Activated T-cell treated with anti-CD3 and anti-CD28 coated beads for 48 hours (primary cell): Measurements from ENCODE around the gene SLC29A1.
"Not testable (repeated sequence)": the region's sequence is repeated elsewhere in the genome, so short reads cannot be mapped to it uniquely, and the experiment has no call there.

ENCODE experiments used
- DNase-seq: peaks from one replicate; pipeline ENCODE4 v3.0.0-alpha.2; 2020; ENCODE audit warnings: low read depth

The SLC29A1 gene

GRCh38 chr6:44223319-44224028 is at the start of gene SLC29A1:
Gene SLC29A1, plus strand, starts transcription at chr6:44223595. Its CDS starts 3,719 bp downstream, at chr6:44227314.
- DNase-seq = peak; percentile 81

- no peak for DNase-seq
These were observed 47.1 kb upstream of the SLC29A1 start for GRCh38 chr6:44176130-44176761.

- DNase-seq = no peak
These were observed 46.5 kb upstream of the SLC29A1 start for GRCh38 chr6:44176762-44177509.

GRCh38 chr6:44177691-44178423 is 45.5 kb upstream of the SLC29A1 start:
- no peak for DNase-seq

- no peak for DNase-seq
These were observed 44.8 kb upstream of the SLC29A1 start for GRCh38 chr6:44178424-44179071.

GRCh38 chr6:44179072-44179536 is 44.3 kb upstream of the SLC29A1 start:
- DNase-seq = no peak

- DNase-seq = no peak
These were observed 43.7 kb upstream of the SLC29A1 start for GRCh38 chr6:44179648-44180047.

- no peak for DNase-seq
These were observed 43.0 kb upstream of the SLC29A1 start for GRCh38 chr6:44180406-44180805.

- no peak for DNase-seq
These were observed 42.5 kb upstream of the SLC29A1 start for GRCh38 chr6:44180886-44181285.

GRCh38 chr6:44181784-44182183 is 41.6 kb upstream of the SLC29A1 start:
- not testable (repeated sequence) for DNase-seq

- no peak for DNase-seq
These were observed 40.4 kb upstream of the SLC29A1 start for GRCh38 chr6:44182911-44183390.

- no peak for DNase-seq
These were observed 39.6 kb upstream of the SLC29A1 start for GRCh38 chr6:44183783-44184182.

GRCh38 chr6:44185356-44185755 is 38.0 kb upstream of the SLC29A1 start:
- DNase-seq = not testable (repeated sequence)

- no peak for DNase-seq
These were observed 37.3 kb upstream of the SLC29A1 start for GRCh38 chr6:44185953-44186634.

GRCh38 chr6:44186635-44187025 is 36.8 kb upstream of the SLC29A1 start:
- no peak for DNase-seq

- DNase-seq = no peak
These were observed 34.6 kb upstream of the SLC29A1 start for GRCh38 chr6:44188819-44189218.

- no peak for DNase-seq
These were observed 34.1 kb upstream of the SLC29A1 start for GRCh38 chr6:44189257-44189656.

GRCh38 chr6:44190715-44191114 is 32.7 kb upstream of the SLC29A1 start:
- DNase-seq = no peak

- DNase-seq = no peak
These were observed 30.9 kb upstream of the SLC29A1 start for GRCh38 chr6:44192428-44193041.

- DNase-seq = no peak
These were observed 30.0 kb upstream of the SLC29A1 start for GRCh38 chr6:44193307-44193910.
